Astrocyte (in vitro differentiated cells and primary cell): Measurements from ENCODE around the gene FUT2. TPM values are rescaled to one million over a fixed set of nuclear protein-coding genes. Genes with fewer than 3 reads are reported as not detected.
"Not testable (repeated sequence)": the region's sequence is repeated elsewhere in the genome, so short reads cannot be mapped to it uniquely, and the experiment has no call there.

Source experiments
- DNase-seq: peaks from one replicate; pipeline ENCODE4 v3.0.0-alpha.2; 2010; ENCODE audit warnings: low read depth
- FAIRE-seq: peaks from 2 replicates; lab custom pipeline; 2011; peaks lifted over from hg19 to GRCh38; lab: Jason Lieb, UNC
- H2AFZ ChIP-seq: 2 replicates; pipeline ENCODE4 v1.6.0; 2012; ENCODE audit warnings: low read depth, low read length, inconsistent platforms
- H3K27ac ChIP-seq: 2 replicates; pipeline ENCODE4 v1.5.1; 2011; ENCODE audit warnings: low read depth, low read length, inconsistent platforms
- H3K27me3 ChIP-seq: 2 replicates; pipeline ENCODE4 v1.6.0; 2011; ENCODE audit warnings: low read length, inconsistent platforms; ENCODE audit not compliant: insufficient read depth
- H3K36me3 ChIP-seq: 2 replicates; pipeline ENCODE4 v1.5.1; 2011; ENCODE audit warnings: low read length, inconsistent platforms; ENCODE audit not compliant: insufficient read depth
- H3K4me1 ChIP-seq: 2 replicates; pipeline ENCODE4 v1.5.1; 2011; ENCODE audit warnings: low read length, inconsistent platforms; ENCODE audit not compliant: insufficient read depth
- H3K4me2 ChIP-seq: 2 replicates; pipeline ENCODE4 v1.6.0; 2012; ENCODE audit warnings: low read length, inconsistent platforms
- H3K4me3 ChIP-seq: 2 replicates; pipeline ENCODE4 v1.5.1; 2011; ENCODE audit warnings: low read depth, mild to moderate bottlenecking, low read length, inconsistent platforms; ENCODE audit not compliant: insufficient read depth
- H3K79me2 ChIP-seq: 2 replicates; pipeline ENCODE4 v1.6.0; 2012; ENCODE audit warnings: mild to moderate bottlenecking, low read length, inconsistent platforms; ENCODE audit not compliant: insufficient read depth
- H3K9ac ChIP-seq: 2 replicates; pipeline ENCODE4 v1.6.0; 2012; ENCODE audit warnings: mild to moderate bottlenecking, low read length, inconsistent platforms
- H3K9me3 ChIP-seq: 2 replicates; pipeline ENCODE4 v1.5.1; 2012; ENCODE audit warnings: low read depth, mild to moderate bottlenecking, low read length, inconsistent platforms; ENCODE audit not compliant: insufficient read depth
- H4K20me1 ChIP-seq: 2 replicates; pipeline ENCODE4 v1.6.0; 2012; ENCODE audit warnings: low read length, inconsistent platforms; ENCODE audit not compliant: insufficient read depth
- H3K27ac Mint-ChIP-seq: one replicate; pipeline ENCODE4 v1.8.0; 2021; ENCODE audit warnings: mild to moderate bottlenecking, mixed read lengths; ENCODE audit not compliant: unreplicated experiment
- H3K27me3 Mint-ChIP-seq: one replicate; pipeline ENCODE4 v1.8.0; 2021; ENCODE audit warnings: low read depth, mixed read lengths; ENCODE audit not compliant: unreplicated experiment
- H3K36me3 Mint-ChIP-seq: one replicate; pipeline ENCODE4 v1.8.0; 2021; ENCODE audit warnings: low read depth, mixed read lengths; ENCODE audit not compliant: unreplicated experiment
- H3K4me1 Mint-ChIP-seq: one replicate; pipeline ENCODE4 v1.8.0; 2021; ENCODE audit warnings: low read depth, mixed read lengths; ENCODE audit not compliant: unreplicated experiment
- H3K4me3 Mint-ChIP-seq: one replicate; pipeline ENCODE4 v1.8.0; 2021; ENCODE audit warnings: mild to moderate bottlenecking, moderate library complexity, mixed read lengths; ENCODE audit not compliant: unreplicated experiment
- H3K9me3 Mint-ChIP-seq: one replicate; pipeline ENCODE4 v1.8.0; 2021; ENCODE audit warnings: mild to moderate bottlenecking, mixed read lengths; ENCODE audit not compliant: unreplicated experiment
- EZH2 ChIP-seq: IDR thresholded peaks from 2 replicates; pipeline ENCODE4 v1.6.1; 2012; ENCODE audit warnings: mild to moderate bottlenecking, low read length, inconsistent platforms; ENCODE audit not compliant: insufficient read depth
- total RNA-seq: library from RNA; stranded (reverse); gene quantifications from 2 replicates; pipeline ENCODE4 v1.2.1, GENCODE V29; 2021
- TF ChIP-seq, protein P1 (sequence below): IDR thresholded peaks from 2 replicates; pipeline ENCODE4 v1.5.1; 2011; ENCODE audit warnings: low read depth, mild to moderate bottlenecking, inconsistent platforms, low read length, moderate library complexity; ENCODE audit not compliant: insufficient read depth

FUT2 gene
- total RNA-seq, 1 donor from 2014 or later: not detected

DNA sequence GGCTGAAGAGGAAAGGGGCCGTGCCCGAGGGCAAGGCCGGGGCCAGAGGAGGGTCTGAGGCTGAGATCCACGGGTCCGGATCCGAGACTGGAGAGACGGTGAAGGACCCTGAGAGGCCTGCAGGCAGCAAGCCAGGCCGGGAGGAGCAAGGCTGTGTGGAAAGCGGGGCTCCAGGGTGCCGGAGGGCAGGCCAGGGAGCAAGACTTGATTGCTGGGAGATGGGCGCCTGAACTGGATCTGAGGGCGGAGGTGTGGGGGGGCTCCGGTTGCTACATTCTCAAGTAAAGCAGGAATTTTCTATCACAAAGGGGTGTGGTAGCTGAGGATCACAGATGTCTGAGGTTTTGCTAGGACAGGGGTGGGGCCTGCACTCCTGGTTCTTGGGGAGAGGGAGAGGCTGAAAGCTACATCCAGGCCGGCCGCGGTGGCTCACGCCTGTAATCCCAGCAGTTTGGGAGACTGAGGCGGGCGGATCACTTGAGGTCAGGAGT, 20.0 kb downstream of the FUT2 start:
- Mint-ChIP-seq H3K4me3 (no peak overlapping the region), H3K27ac (peak overlapping the region; percentile 62), H3K9me3 (no peaks in the 10 kb centered on the region), H3K36me3 (peaks cover 7% of the 10 kb centered on the region), H3K27me3 (no peaks in the 10 kb centered on the region), H3K4me1 (peaks cover 3% of the 10 kb centered on the region)
- FAIRE-seq (no peak), DNase-seq (no peak)
- Histone ChIP-seq H4K20me1 (no peaks in the 10 kb centered on the region), H3K79me2 (no peaks in the 10 kb centered on the region), H3K4me3 (no peak overlapping the region), H3K27me3 (no peaks in the 10 kb centered on the region), H3K4me2 (no peak overlapping the region), H3K4me1 (peaks cover 27% of the 10 kb centered on the region), H2AFZ (no peak overlapping the region), H3K9me3 (no peaks in the 10 kb centered on the region), H3K9ac (no peak overlapping the region), H3K36me3 (no peaks in the 10 kb centered on the region), H3K27ac (no peak overlapping the region)
- TF ChIP-seq, protein P1, sequence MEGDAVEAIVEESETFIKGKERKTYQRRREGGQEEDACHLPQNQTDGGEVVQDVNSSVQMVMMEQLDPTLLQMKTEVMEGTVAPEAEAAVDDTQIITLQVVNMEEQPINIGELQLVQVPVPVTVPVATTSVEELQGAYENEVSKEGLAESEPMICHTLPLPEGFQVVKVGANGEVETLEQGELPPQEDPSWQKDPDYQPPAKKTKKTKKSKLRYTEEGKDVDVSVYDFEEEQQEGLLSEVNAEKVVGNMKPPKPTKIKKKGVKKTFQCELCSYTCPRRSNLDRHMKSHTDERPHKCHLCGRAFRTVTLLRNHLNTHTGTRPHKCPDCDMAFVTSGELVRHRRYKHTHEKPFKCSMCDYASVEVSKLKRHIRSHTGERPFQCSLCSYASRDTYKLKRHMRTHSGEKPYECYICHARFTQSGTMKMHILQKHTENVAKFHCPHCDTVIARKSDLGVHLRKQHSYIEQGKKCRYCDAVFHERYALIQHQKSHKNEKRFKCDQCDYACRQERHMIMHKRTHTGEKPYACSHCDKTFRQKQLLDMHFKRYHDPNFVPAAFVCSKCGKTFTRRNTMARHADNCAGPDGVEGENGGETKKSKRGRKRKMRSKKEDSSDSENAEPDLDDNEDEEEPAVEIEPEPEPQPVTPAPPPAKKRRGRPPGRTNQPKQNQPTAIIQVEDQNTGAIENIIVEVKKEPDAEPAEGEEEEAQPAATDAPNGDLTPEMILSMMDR: no peak
- TF ChIP-seq EZH2: no peak

DNA sequence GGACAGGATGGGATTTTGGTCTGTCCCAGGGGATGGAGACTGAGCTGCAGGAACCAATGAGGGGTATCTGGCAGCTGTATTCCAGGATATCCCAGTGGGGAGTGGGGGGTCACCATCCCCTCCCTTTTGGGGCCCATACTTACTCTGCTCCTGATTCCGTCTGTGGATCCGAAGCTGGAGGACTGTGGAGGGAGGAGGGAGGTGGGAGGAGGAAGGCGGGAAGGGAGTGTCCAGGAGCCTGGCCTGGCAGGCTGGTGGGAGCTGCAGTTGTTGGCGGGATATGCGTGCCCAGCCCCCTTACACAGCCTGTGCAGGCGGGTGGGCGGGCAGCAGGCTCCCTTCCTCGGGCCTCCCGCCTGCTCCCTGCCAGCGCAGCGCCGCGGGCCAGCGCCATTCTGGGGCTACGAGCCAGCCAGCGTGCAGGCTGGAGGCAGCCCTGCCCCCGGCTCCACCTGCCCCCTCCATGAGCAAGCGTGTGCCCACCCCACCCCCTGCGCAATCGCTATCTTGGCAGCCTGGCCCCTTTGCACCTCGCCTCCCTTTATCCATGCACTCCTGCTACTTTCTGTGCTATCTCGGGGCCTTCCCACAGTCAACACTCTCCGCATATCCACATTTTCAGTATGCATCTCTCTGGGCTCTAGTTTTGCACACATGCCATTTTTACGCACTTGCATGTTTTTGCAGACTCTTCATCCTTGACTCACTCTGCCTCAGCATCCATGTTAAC, 21.0 kb downstream of the FUT2 start:
- no peaks in the 10 kb centered on the region for H3K79me2 ChIP-seq
- H3K9me3 Mint-ChIP-seq: no peaks in the 10 kb centered on the region
- peak; percentile 29 for DNase-seq
- H3K9ac ChIP-seq: peak overlapping the region; percentile 38
- H3K9me3 ChIP-seq: no peaks in the 10 kb centered on the region
- peak overlapping the region; percentile 66 for H3K27ac Mint-ChIP-seq
- H3K27me3 ChIP-seq: no peaks in the 10 kb centered on the region
- no peak overlapping the region for H3K27ac ChIP-seq
- TF ChIP-seq, protein P1: no peak
- no peak for TF ChIP-seq EZH2
- peak overlapping the region; percentile 75 for H3K4me3 Mint-ChIP-seq
- H3K27me3 Mint-ChIP-seq: no peaks in the 10 kb centered on the region
- H2AFZ ChIP-seq: peak overlapping the region; percentile 72
- H3K36me3 Mint-ChIP-seq: no peaks in the 10 kb centered on the region
- H4K20me1 ChIP-seq: no peaks in the 10 kb centered on the region
- H3K4me1 ChIP-seq: peaks cover 27% of the 10 kb centered on the region
- peaks cover 3% of the 10 kb centered on the region for H3K4me1 Mint-ChIP-seq
- H3K4me3 ChIP-seq: peak overlapping the region; percentile 15
- FAIRE-seq: no peak
- no peaks in the 10 kb centered on the region for H3K36me3 ChIP-seq
- H3K4me2 ChIP-seq: peak overlapping the region; percentile 78

DNA sequence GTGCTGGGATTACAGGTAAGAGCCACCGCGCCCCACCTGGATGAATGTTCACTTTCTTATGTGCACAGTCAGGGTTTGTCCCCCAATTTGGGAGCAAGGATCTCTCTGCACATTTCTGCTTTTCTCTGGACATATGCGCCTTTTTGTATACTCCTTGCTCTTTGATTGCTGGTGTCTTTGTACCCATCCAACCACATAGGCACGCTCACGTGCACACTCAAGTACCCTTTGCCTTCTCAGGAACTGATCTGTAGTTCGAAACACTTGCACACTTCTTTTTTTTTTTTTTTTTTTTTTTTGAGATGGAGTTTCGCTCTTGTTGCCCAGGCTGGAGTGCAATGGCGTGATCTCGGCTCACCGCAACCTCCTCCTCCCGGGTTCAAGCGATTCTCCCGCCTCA, 22.3 kb downstream of the FUT2 start:
- H2AFZ ChIP-seq, H3K36me3 Mint-ChIP-seq, H4K20me1 ChIP-seq, H3K27me3 Mint-ChIP-seq, H3K4me1 Mint-ChIP-seq, H3K9ac ChIP-seq, H3K4me2 ChIP-seq, H3K36me3 ChIP-seq, H3K9me3 ChIP-seq, H3K27ac Mint-ChIP-seq, H3K9me3 Mint-ChIP-seq, H3K4me3 Mint-ChIP-seq, FAIRE-seq, H3K27ac ChIP-seq, H3K27me3 ChIP-seq, H3K4me3 ChIP-seq, H3K79me2 ChIP-seq, DNase-seq: not testable (repeated sequence)
- peaks cover 24% of the 10 kb centered on the region for H3K4me1 ChIP-seq
